ENCODE data around the gene PTGR2.

The PTGR2 gene

DNA sequence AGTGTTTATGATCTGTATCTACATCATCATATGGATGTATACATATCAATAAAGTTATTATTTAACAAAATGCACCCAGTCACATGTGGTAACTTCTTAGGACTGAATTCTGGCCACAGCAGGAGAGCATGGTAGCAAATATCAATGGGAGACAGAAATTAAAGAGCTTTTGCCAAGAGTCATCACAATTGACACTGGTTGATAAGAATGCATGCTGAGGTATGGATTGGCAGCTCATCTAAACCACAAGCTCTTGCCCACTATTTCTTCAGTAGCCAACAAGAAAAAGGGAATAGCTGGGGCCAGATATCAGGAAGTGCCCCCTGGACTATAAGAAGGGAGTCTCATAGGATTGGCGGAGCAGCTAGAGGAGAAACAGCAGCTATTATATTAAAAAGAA, 9.4 kb upstream of the PTGR2 start:
- no peak overlapping the region for H3K27ac ChIP-seq (ENCODE audit: low read depth, low read length, poor library complexity, severe bottlenecking)
- no peaks in the 10 kb centered on the region for H3K79me2 ChIP-seq (ENCODE audit: insufficient read depth, low read length)
- no peak for TF ChIP-seq EZH2 (IDR thresholded peaks at IDR 0.05; ENCODE audit: borderline replicate concordance, low read length)
- TF ChIP-seq, protein P1, sequence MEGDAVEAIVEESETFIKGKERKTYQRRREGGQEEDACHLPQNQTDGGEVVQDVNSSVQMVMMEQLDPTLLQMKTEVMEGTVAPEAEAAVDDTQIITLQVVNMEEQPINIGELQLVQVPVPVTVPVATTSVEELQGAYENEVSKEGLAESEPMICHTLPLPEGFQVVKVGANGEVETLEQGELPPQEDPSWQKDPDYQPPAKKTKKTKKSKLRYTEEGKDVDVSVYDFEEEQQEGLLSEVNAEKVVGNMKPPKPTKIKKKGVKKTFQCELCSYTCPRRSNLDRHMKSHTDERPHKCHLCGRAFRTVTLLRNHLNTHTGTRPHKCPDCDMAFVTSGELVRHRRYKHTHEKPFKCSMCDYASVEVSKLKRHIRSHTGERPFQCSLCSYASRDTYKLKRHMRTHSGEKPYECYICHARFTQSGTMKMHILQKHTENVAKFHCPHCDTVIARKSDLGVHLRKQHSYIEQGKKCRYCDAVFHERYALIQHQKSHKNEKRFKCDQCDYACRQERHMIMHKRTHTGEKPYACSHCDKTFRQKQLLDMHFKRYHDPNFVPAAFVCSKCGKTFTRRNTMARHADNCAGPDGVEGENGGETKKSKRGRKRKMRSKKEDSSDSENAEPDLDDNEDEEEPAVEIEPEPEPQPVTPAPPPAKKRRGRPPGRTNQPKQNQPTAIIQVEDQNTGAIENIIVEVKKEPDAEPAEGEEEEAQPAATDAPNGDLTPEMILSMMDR (IDR thresholded peaks at IDR 0.05; ENCODE audit: low read length) = no peak
- no peaks in the 10 kb centered on the region for H3K9me3 ChIP-seq (ENCODE audit: low read length)
- no peaks in the 10 kb centered on the region for H3F3A ChIP-seq (ENCODE audit: insufficient read depth, low read length)
- no peaks in the 10 kb centered on the region for H4K20me1 ChIP-seq (ENCODE audit: insufficient read depth, low read length)
- H3K9ac ChIP-seq (ENCODE audit: low read length) = no peak overlapping the region
- no peaks in the 10 kb centered on the region for H3K4me1 ChIP-seq (ENCODE audit: insufficient read depth, low read length, severe bottlenecking)
- no peaks in the 10 kb centered on the region for H3K27me3 ChIP-seq (ENCODE audit: insufficient read depth, low read length)
- no peak overlapping the region for H3K4me3 ChIP-seq (ENCODE audit: low read depth, low read length, poor library complexity, severe bottlenecking)
- H2AFZ ChIP-seq (ENCODE audit: low read length) = no peak overlapping the region
- no peaks in the 10 kb centered on the region for H3K9me2 ChIP-seq (ENCODE audit: low read depth, low read length)
- no peak overlapping the region for H3K4me2 ChIP-seq (ENCODE audit: low read length)
- H3K36me3 ChIP-seq (ENCODE audit: insufficient read depth, low read length) = no peaks in the 10 kb centered on the region

DNA sequence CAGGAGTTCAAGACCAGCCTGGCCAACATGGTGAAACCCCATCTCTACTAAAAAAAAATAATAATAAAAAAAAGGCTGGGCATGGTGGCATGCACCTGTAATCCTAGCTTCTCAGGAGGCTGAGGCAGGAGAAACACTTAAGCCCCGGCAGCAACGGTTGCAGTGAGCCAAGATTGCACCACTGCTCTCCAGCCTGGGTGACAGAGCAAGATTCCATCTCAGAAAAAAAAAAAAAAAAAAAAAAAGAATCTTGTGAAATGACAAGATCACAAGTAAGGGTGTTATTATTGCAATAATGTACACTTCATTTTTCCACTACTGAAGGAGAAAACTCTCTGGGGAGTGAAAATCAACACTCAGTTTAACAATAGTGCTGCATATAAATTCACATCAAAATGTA, 8.8 kb upstream of the PTGR2 start:
- Histone ChIP-seq H3K4me2 (ENCODE audit: low read length) (no peak overlapping the region), H3K4me3 (ENCODE audit: low read depth, low read length, poor library complexity, severe bottlenecking) (no peak overlapping the region), H3K36me3 (ENCODE audit: insufficient read depth, low read length) (no peaks in the 10 kb centered on the region), H3K27me3 (ENCODE audit: insufficient read depth, low read length) (no peaks in the 10 kb centered on the region), H3K27ac (ENCODE audit: low read depth, low read length, poor library complexity, severe bottlenecking) (no peak overlapping the region), H3K4me1 (ENCODE audit: insufficient read depth, low read length, severe bottlenecking) (no peaks in the 10 kb centered on the region), H3K9ac (ENCODE audit: low read length) (no peak overlapping the region), H2AFZ (ENCODE audit: low read length) (no peak overlapping the region), H3K9me3 (ENCODE audit: low read length) (no peaks in the 10 kb centered on the region), H3K79me2 (ENCODE audit: insufficient read depth, low read length) (no peaks in the 10 kb centered on the region), H3F3A (ENCODE audit: insufficient read depth, low read length) (no peaks in the 10 kb centered on the region), H4K20me1 (ENCODE audit: insufficient read depth, low read length) (no peaks in the 10 kb centered on the region), H3K9me2 (ENCODE audit: low read depth, low read length) (no peaks in the 10 kb centered on the region)
- TF ChIP-seq EZH2 (IDR thresholded peaks at IDR 0.05; ENCODE audit: borderline replicate concordance, low read length) = no peak
- TF ChIP-seq, protein P1 (IDR thresholded peaks at IDR 0.05; ENCODE audit: low read length) = no peak

DNA sequence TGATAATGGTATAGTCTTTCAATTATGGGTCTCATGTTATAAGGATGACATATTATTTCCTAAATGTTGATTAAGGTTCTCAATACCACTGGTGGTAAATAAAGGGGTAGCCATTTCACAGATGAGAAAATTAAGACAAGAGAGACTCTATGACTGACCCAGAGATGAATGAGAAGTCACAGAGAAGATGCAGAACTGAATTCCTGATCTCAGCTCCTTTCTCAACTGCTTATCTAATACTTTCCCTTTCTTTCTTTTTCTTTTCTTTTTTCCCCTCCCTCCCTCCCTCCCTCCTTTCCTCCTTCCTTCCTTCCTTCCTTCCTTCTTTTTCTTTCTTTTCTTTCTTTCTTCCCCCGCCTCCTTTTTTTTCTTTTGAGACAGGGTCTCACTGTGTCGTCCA, 8.3 kb upstream of the PTGR2 start:
- no peaks in the 10 kb centered on the region for H3K4me1 ChIP-seq (ENCODE audit: insufficient read depth, low read length, severe bottlenecking)
- TF ChIP-seq EZH2 (IDR thresholded peaks at IDR 0.05; ENCODE audit: borderline replicate concordance, low read length) = no peak
- H3K4me3 ChIP-seq (ENCODE audit: low read depth, low read length, poor library complexity, severe bottlenecking) = no peak overlapping the region
- no peaks in the 10 kb centered on the region for H4K20me1 ChIP-seq (ENCODE audit: insufficient read depth, low read length)
- no peaks in the 10 kb centered on the region for H3F3A ChIP-seq (ENCODE audit: insufficient read depth, low read length)
- no peaks in the 10 kb centered on the region for H3K79me2 ChIP-seq (ENCODE audit: insufficient read depth, low read length)
- no peaks in the 10 kb centered on the region for H3K27me3 ChIP-seq (ENCODE audit: insufficient read depth, low read length)
- no peaks in the 10 kb centered on the region for H3K9me3 ChIP-seq (ENCODE audit: low read length)
- H3K9ac ChIP-seq (ENCODE audit: low read length) = no peak overlapping the region
- no peak overlapping the region for H2AFZ ChIP-seq (ENCODE audit: low read length)
- H3K4me2 ChIP-seq (ENCODE audit: low read length) = no peak overlapping the region
- no peaks in the 10 kb centered on the region for H3K36me3 ChIP-seq (ENCODE audit: insufficient read depth, low read length)
- H3K27ac ChIP-seq (ENCODE audit: low read depth, low read length, poor library complexity, severe bottlenecking) = no peak overlapping the region
- no peaks in the 10 kb centered on the region for H3K9me2 ChIP-seq (ENCODE audit: low read depth, low read length)

DNA sequence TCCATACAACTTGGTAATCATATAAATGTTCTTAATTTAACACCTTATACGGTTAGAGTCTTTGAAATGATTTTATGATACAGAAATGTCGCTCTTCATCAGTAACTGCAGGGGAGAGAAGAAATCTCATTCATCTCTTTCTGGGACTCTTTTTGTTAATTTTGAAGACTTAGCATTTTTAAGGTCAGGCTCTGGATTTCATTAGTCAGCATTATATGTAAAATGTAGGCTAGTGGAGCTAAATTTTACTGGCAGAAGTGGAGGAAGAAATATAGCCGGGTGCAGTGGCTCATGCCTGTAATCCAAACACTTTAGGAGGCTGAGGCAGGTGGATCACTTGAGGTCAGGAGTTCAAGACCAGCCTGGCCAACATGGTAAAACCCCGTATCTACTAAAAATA, 4.7 kb upstream of the PTGR2 start:
- Histone ChIP-seq H3K4me2 (ENCODE audit: low read length) (no peak overlapping the region), H3K9me3 (ENCODE audit: low read length) (no peaks in the 10 kb centered on the region), H3K9me2 (ENCODE audit: low read depth, low read length) (no peaks in the 10 kb centered on the region), H3K36me3 (ENCODE audit: insufficient read depth, low read length) (no peaks in the 10 kb centered on the region), H4K20me1 (ENCODE audit: insufficient read depth, low read length) (no peaks in the 10 kb centered on the region), H3K4me3 (ENCODE audit: low read depth, low read length, poor library complexity, severe bottlenecking) (no peak overlapping the region), H3K27ac (ENCODE audit: low read depth, low read length, poor library complexity, severe bottlenecking) (no peak overlapping the region), H2AFZ (ENCODE audit: low read length) (no peak overlapping the region), H3K4me1 (ENCODE audit: insufficient read depth, low read length, severe bottlenecking) (peaks cover 8% of the 10 kb centered on the region), H3K9ac (ENCODE audit: low read length) (no peak overlapping the region), H3K79me2 (ENCODE audit: insufficient read depth, low read length) (no peaks in the 10 kb centered on the region), H3K27me3 (ENCODE audit: insufficient read depth, low read length) (no peaks in the 10 kb centered on the region), H3F3A (ENCODE audit: insufficient read depth, low read length) (0 out of 2 replicates have a peak, but pooled peaks cover 5% of the 10 kb centered on the region)
- TF ChIP-seq, protein P1 (IDR thresholded peaks at IDR 0.05; ENCODE audit: low read length) = no peak
- no peak for TF ChIP-seq EZH2 (IDR thresholded peaks at IDR 0.05; ENCODE audit: borderline replicate concordance, low read length)

Data from OCI-LY1 (cell line).